Stomach smooth muscle (tissue), 2 donors: ENCODE measurements around the gene RNF215.
"Not testable (repeated sequence)": the region's sequence is repeated elsewhere in the genome, so short reads cannot be mapped to it uniquely, and the experiment has no call there.

Experiments used
- H3K27ac ChIP-seq: one replicate; pipeline ENCODE4 v1.7.0; 2013; ENCODE audit warnings: mild to moderate bottlenecking, low read length, inconsistent platforms
- H3K27me3 ChIP-seq, 2 donors: one replicate each; pipeline ENCODE4 v1.7.0; 2013; ENCODE audit warnings: low read length in 2 of 2; ENCODE audit not compliant: insufficient read depth in 2 of 2, control insufficient read depth in 1 of 2
- H3K36me3 ChIP-seq, 2 donors: one replicate each; pipeline ENCODE4 v1.7.0; 2013; ENCODE audit warnings: low read length in 2 of 2; ENCODE audit not compliant: control insufficient read depth in 2 of 2, insufficient read depth in 2 of 2
- H3K4me1 ChIP-seq: one replicate; pipeline ENCODE4 v1.7.0; 2013; ENCODE audit warnings: low read length; ENCODE audit not compliant: control insufficient read depth, insufficient read depth
- H3K4me3 ChIP-seq, 2 donors: one replicate each; pipeline ENCODE4 v1.7.0; 2013; ENCODE audit warnings: low read length in 2 of 2
- H3K9ac ChIP-seq, 2 donors: one replicate each; pipeline ENCODE4 v1.7.0; 2013; ENCODE audit warnings: low read length in 2 of 2, mild to moderate bottlenecking in 1 of 2
- H3K9me3 ChIP-seq, 2 donors: one replicate each; pipeline ENCODE4 v1.7.0; 2013; ENCODE audit warnings: low read length in 2 of 2; ENCODE audit not compliant: control insufficient read depth in 2 of 2
- donor health status: healthy.
- donor health status: Pancreatic carcinoma.

The RNF215 gene

DNA sequence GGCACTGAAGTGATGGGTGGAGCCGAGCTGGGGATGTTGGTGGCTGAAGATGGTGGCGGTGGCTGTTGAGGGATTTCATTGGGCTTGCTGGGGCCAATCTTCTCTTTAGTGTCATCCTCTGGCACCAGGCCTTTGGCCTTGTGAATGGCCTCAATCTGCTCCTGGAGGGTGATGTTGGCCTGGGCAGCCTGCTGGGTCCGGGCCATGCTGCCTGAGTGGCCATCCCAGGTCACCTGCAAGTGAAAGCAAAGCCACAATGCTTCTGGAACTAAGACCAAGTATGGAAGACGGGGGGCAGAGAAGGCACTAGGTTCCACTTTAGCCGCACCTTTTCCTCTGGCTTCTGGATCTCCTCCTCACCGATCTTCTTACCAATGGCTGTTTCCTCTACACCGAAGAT lies 48.4 kb downstream of the RNF215 start:
- Histone ChIP-seq H3K4me3 (no peak overlapping the region), H3K9ac (no peak overlapping the region), H3K27ac (no peak overlapping the region), H3K27me3 (no peaks in the 10 kb centered on the region), H3K36me3 (peaks cover 88 to 92% of the 10 kb centered on the region in 2 donors), H3K9me3 (no peaks in the 10 kb centered on the region), H3K4me1 (peaks cover 6% of the 10 kb centered on the region)

DNA sequence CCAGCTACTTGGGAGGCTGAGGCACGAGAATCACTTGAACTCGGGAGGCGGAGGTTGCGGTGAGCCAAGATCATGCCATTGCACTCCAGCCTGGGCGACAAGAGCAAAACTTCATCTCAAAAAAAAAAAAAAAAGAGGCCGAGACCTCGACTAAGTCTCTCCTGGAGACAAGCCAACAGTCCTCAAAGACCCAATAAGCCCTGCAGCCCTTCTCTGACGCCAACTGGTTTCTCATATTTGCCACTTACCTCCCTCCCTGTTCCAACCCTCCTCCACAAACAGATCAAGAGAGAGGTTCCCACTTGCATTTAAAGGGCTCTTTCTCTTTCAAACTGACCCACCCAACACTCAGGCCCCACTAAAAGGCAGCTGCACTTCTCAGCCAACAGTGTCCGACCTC lies 48.9 kb downstream of the RNF215 start:
- H3K9me3 ChIP-seq, H3K4me1 ChIP-seq, H3K9ac ChIP-seq, H3K4me3 ChIP-seq, H3K27me3 ChIP-seq, H3K27ac ChIP-seq: not testable (repeated sequence)
- H3K36me3 ChIP-seq: peaks cover 86 to 93% of the 10 kb centered on the region in 2 donors

GRCh38 chr22:30337461-30337778 lies 49.8 kb downstream of the RNF215 start:
- H3K9me3 ChIP-seq: no peaks in the 10 kb centered on the region
- no peak overlapping the region for H3K4me3 ChIP-seq
- H3K27me3 ChIP-seq: no peaks in the 10 kb centered on the region
- no peak overlapping the region for H3K9ac ChIP-seq
- H3K36me3 ChIP-seq: peaks cover 81 to 93% of the 10 kb centered on the region in 2 donors
- H3K4me1 ChIP-seq: peaks cover 6% of the 10 kb centered on the region
- H3K27ac ChIP-seq: no peak overlapping the region

DNA sequence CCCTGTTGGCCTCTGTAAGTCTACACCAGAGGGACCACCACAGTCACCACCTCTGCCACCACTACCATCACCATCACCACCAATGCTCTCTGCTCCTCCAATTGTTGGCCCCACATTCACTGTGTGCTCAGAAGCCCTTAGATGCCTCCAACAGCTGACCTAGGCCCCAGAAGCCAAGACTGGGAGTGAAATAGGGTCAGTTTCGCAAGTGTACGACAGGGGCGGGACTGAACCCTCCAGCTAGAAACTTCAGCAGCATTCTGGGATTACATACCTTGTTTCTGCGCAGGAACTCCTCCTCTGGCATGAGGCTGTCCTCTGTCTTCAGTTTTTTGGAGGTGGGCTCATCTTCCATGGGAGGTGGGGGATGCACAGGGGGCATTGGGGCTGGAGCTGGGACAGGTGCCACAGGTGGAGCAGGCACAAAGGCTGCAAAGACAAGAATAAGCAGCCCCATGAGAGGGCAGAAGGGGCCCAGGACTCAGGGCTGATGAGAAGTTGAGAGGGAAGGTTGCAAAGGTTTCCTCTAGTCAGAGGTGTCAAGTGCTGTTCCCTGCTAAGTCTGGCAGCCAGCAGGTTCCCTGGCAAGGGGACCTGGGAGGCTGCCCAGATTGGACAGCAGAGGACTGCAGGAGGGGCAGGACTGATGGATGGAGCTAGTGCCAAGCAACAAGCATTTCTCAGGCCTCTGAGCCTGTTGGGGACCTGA lies 50.3 kb downstream of the RNF215 start:
- Histone ChIP-seq H3K4me1 (peaks cover 6% of the 10 kb centered on the region), H3K27ac (no peak overlapping the region), H3K4me3 (no peak overlapping the region), H3K9me3 (no peaks in the 10 kb centered on the region), H3K27me3 (no peaks in the 10 kb centered on the region), H3K36me3 (peaks cover 79 to 91% of the 10 kb centered on the region in 2 donors), H3K9ac (no peak overlapping the region)

GRCh38 chr22:30335236-30335635 lies 52.0 kb downstream of the RNF215 start:
- Histone ChIP-seq H3K36me3 (peaks cover 66 to 79% of the 10 kb centered on the region in 2 donors), H3K9ac (no peak overlapping the region), H3K27ac (no peak overlapping the region), H3K9me3 (no peaks in the 10 kb centered on the region), H3K4me1 (peaks cover 3% of the 10 kb centered on the region), H3K27me3 (no peaks in the 10 kb centered on the region), H3K4me3 (no peak overlapping the region)

GRCh38 chr22:30334646-30335045 lies 52.6 kb downstream of the RNF215 start:
- Histone ChIP-seq H3K4me3 (no peak overlapping the region), H3K9ac (no peak overlapping the region), H3K4me1 (no peaks in the 10 kb centered on the region), H3K9me3 (no peaks in the 10 kb centered on the region), H3K36me3 (peaks cover 60 to 73% of the 10 kb centered on the region in 2 donors), H3K27ac (no peak overlapping the region), H3K27me3 (no peaks in the 10 kb centered on the region)

DNA sequence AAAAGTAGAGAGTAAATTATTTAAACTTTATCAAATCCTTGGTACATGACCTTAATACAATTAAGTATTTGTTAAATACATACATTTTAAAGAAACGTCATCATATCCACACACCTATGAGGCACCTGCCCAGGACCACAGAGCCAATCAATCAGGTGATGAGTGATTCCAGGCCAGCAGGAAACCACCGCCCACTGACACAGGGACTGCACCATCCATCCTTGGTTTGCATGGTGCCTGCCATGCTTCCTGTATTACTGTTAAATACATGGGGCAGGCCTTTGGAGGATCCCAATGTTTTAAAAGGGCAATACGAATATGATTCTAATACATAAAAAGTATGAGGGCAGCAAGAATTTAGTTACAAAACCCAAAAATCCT lies 53.5 kb downstream of the RNF215 start:
- Histone ChIP-seq H3K4me3 (no peak overlapping the region), H3K27me3 (no peaks in the 10 kb centered on the region), H3K9ac (no peak overlapping the region), H3K4me1 (peaks cover under 1% of the 10 kb centered on the region), H3K9me3 (no peaks in the 10 kb centered on the region), H3K36me3 (peaks cover 51 to 63% of the 10 kb centered on the region in 2 donors), H3K27ac (no peak overlapping the region)

- Histone ChIP-seq H3K36me3 (peaks cover 47 to 59% of the 10 kb centered on the region in 2 donors), H3K27ac (no peak overlapping the region), H3K9ac (no peak overlapping the region)
Observed at GRCh38 chr22:30332994-30333706, 54.1 kb downstream of the RNF215 start.

GRCh38 chr22:30332551-30332950 lies 54.7 kb downstream of the RNF215 start:
- Histone ChIP-seq H3K27ac (no peak overlapping the region), H3K9me3 (no peaks in the 10 kb centered on the region), H3K4me1 (peaks cover 5% of the 10 kb centered on the region), H3K27me3 (no peaks in the 10 kb centered on the region), H3K4me3 (no peak overlapping the region), H3K9ac (no peak overlapping the region), H3K36me3 (peaks cover 42 to 55% of the 10 kb centered on the region in 2 donors)

More at GRCh38 chr22:30332994-30333706, 54.1 kb downstream of the RNF215 start:
- Histone ChIP-seq H3K9me3 (no peaks in the 10 kb centered on the region), H3K4me3 (no peak overlapping the region), H3K27me3 (no peaks in the 10 kb centered on the region), H3K4me1 (peaks cover 5% of the 10 kb centered on the region)
